Activated naive CD4-positive, alpha-beta T cell treated with anti-CD3 and anti-CD28 coated beads, Interleukin-2, amount 10 ng/mL, durations not matched to agents 7 days and 5 days (primary cell): Measurements from ENCODE around the gene PSG6.
A peak's percentile ranks its signal among the peaks of the same experiment; 100 is the strongest.
"Not testable (repeated sequence)": the region's sequence is repeated elsewhere in the genome, so short reads cannot be mapped to it uniquely, and the experiment has no call there.

ENCODE experiments used
- CTCF ChIA-PET: fragments of 350-600 bp; sonication (Branson Sonifier 250); formaldehyde crosslinking; loops from one replicate; lab custom pipeline; 2021; ENCODE audit warnings: antibody characterized with exemption; lab: Charles Lee
- DNase-seq: peaks from one replicate; pipeline ENCODE4 v3.0.0-alpha.2; 2020
- H3K27ac Mint-ChIP-seq: one replicate; pipeline ENCODE4 v1.8.0; 2021; ENCODE audit warnings: mild to moderate bottlenecking, moderate library complexity, mixed read lengths
- H3K27me3 Mint-ChIP-seq: one replicate; pipeline ENCODE4 v1.8.0; 2021; ENCODE audit warnings: mild to moderate bottlenecking, mixed read lengths
- H3K36me3 Mint-ChIP-seq: one replicate; pipeline ENCODE4 v1.8.0; 2021; ENCODE audit warnings: mixed read lengths
- H3K4me1 Mint-ChIP-seq: one replicate; pipeline ENCODE4 v1.8.0; 2021; ENCODE audit warnings: mixed read lengths
- H3K4me3 Mint-ChIP-seq: one replicate; pipeline ENCODE4 v1.8.0; 2021; ENCODE audit warnings: mild to moderate bottlenecking, moderate library complexity, mixed read lengths
- H3K9me3 Mint-ChIP-seq: one replicate; pipeline ENCODE4 v1.8.0; 2021; ENCODE audit warnings: mixed read lengths

PSG6 gene

GRCh38 chr19:42920971-42921370 lies 3.3 kb upstream of the PSG6 start:
- H3K27ac Mint-ChIP-seq, H3K4me1 Mint-ChIP-seq, CTCF ChIA-PET: not testable (repeated sequence)

GRCh38 chr19:42919757-42920079 lies 2.0 kb upstream of the PSG6 start:
- CTCF ChIA-PET = no interaction called here

More at GRCh38 chr19:42920971-42921370, 3.3 kb upstream of the PSG6 start:
- not testable (repeated sequence) for H3K4me3 Mint-ChIP-seq, H3K27me3 Mint-ChIP-seq, H3K36me3 Mint-ChIP-seq, H3K9me3 Mint-ChIP-seq, DNase-seq

GRCh38 chr19:42919070-42919756 lies 1.5 kb upstream of the PSG6 start:
- H3K9me3 Mint-ChIP-seq, H3K36me3 Mint-ChIP-seq, H3K27ac Mint-ChIP-seq, DNase-seq, CTCF ChIA-PET, H3K27me3 Mint-ChIP-seq, H3K4me1 Mint-ChIP-seq, H3K4me3 Mint-ChIP-seq: not testable (repeated sequence)

More at GRCh38 chr19:42919757-42920079, 2.0 kb upstream of the PSG6 start:
- DNase-seq = no peak
- no peak overlapping the region for H3K27ac Mint-ChIP-seq
- H3K27me3 Mint-ChIP-seq = no peaks in the 10 kb centered on the region
- no peaks in the 10 kb centered on the region for H3K36me3 Mint-ChIP-seq
- no peaks in the 10 kb centered on the region for H3K4me1 Mint-ChIP-seq
- no peaks in the 10 kb centered on the region for H3K9me3 Mint-ChIP-seq
- H3K4me3 Mint-ChIP-seq = no peak overlapping the region

- CTCF ChIA-PET, H3K4me1 Mint-ChIP-seq, DNase-seq, H3K4me3 Mint-ChIP-seq, H3K27ac Mint-ChIP-seq, H3K27me3 Mint-ChIP-seq, H3K9me3 Mint-ChIP-seq, H3K36me3 Mint-ChIP-seq: not testable (repeated sequence)
Observed at GRCh38 chr19:42918377-42919069, 829 bp upstream of the PSG6 start.

GRCh38 chr19:42916931-42917330 lies 763 bp downstream of the PSG6 start:
- H3K4me3 Mint-ChIP-seq, H3K27ac Mint-ChIP-seq, H3K9me3 Mint-ChIP-seq, CTCF ChIA-PET, H3K36me3 Mint-ChIP-seq, DNase-seq, H3K27me3 Mint-ChIP-seq, H3K4me1 Mint-ChIP-seq: not testable (repeated sequence)

- H3K36me3 Mint-ChIP-seq, H3K27me3 Mint-ChIP-seq, CTCF ChIA-PET, H3K4me1 Mint-ChIP-seq, H3K27ac Mint-ChIP-seq, DNase-seq, H3K4me3 Mint-ChIP-seq, H3K9me3 Mint-ChIP-seq: not testable (repeated sequence)
Observed at GRCh38 chr19:42913516-42913915, 4.2 kb downstream of the PSG6 start.

DNA sequence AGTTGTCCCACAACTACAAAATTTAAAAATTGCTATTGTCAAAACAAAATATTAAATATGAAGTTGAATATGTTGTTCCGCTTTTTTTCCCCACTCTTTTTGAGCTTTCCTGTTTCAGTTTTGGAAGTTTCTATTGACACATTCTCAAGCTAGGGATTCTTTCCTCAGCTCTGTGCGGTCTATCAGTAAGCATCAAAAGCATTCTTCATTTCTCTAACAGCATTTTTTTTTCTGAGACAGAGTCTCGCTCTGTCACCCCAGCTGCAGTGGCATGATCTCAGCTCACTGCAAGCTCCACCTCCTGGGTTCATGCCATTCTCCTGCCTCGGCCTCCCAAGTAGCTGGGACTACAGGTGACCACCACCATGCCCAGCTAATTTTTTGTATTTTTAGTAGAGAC lies 4.8 kb downstream of the PSG6 start:
- H3K27me3 Mint-ChIP-seq, CTCF ChIA-PET, H3K36me3 Mint-ChIP-seq, H3K9me3 Mint-ChIP-seq, DNase-seq, H3K27ac Mint-ChIP-seq, H3K4me3 Mint-ChIP-seq, H3K4me1 Mint-ChIP-seq: not testable (repeated sequence)

- H3K27me3 Mint-ChIP-seq, H3K4me3 Mint-ChIP-seq, DNase-seq, H3K27ac Mint-ChIP-seq, CTCF ChIA-PET, H3K4me1 Mint-ChIP-seq, H3K9me3 Mint-ChIP-seq, H3K36me3 Mint-ChIP-seq: not testable (repeated sequence)
Observed at GRCh38 chr19:42911731-42912130, 6.0 kb downstream of the PSG6 start.

GRCh38 chr19:42906162-42906561 lies 11.5 kb downstream of the PSG6 start:
- H3K9me3 Mint-ChIP-seq, H3K36me3 Mint-ChIP-seq, CTCF ChIA-PET, DNase-seq, H3K4me1 Mint-ChIP-seq, H3K27me3 Mint-ChIP-seq, H3K4me3 Mint-ChIP-seq, H3K27ac Mint-ChIP-seq: not testable (repeated sequence)

DNA sequence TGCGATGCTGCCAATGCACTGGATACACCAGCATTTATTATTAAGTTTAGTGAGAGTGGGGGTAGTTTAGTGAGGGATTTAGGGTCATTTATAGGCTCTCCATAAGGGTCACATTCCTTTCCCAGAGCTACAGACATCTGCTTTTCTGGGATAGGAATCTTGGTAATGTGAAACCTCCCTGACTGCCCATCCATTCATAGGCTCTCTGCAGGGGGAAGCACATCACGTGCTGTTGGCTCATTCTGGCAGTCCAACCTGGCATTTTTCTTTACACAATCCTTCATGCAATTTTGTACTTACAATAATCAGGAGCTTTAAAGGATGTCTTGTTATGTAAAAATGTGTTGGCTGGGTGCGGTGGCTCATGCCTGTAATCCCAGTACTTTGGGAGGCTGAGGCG lies 17.1 kb downstream of the PSG6 start:
- H3K27ac Mint-ChIP-seq, H3K4me1 Mint-ChIP-seq, H3K27me3 Mint-ChIP-seq, H3K36me3 Mint-ChIP-seq, H3K9me3 Mint-ChIP-seq, H3K4me3 Mint-ChIP-seq, DNase-seq, CTCF ChIA-PET: not testable (repeated sequence)

GRCh38 chr19:42899674-42900073 lies 18.0 kb downstream of the PSG6 start:
- H3K27ac Mint-ChIP-seq, H3K36me3 Mint-ChIP-seq, H3K4me1 Mint-ChIP-seq, CTCF ChIA-PET, H3K4me3 Mint-ChIP-seq, DNase-seq, H3K27me3 Mint-ChIP-seq, H3K9me3 Mint-ChIP-seq: not testable (repeated sequence)

- CTCF ChIA-PET, H3K36me3 Mint-ChIP-seq, H3K4me1 Mint-ChIP-seq, H3K4me3 Mint-ChIP-seq, DNase-seq, H3K27me3 Mint-ChIP-seq, H3K9me3 Mint-ChIP-seq: not testable (repeated sequence)
- H3K27ac Mint-ChIP-seq = peak overlapping the region; percentile 60
Observed at GRCh38 chr19:42899110-42899509, 18.6 kb downstream of the PSG6 start.

DNA sequence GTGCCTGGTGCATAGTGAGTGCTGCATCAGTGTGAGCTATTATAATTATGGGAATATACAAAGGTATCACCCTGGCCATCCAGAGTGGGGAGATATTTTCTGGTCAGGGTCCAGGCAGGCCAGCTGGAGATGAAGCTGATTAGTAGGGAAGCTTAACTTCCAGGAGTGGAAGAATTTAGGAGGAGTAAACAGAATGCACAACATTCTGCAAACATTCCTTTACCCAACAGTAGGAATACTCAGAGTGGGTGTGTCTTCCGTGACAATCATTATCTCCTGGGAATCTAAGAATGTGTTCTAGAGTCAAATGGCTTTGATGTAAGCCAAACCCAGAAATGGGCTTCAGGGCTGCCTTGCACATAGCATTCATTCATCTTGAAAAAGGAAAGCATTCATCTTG lies 19.0 kb downstream of the PSG6 start:
- H3K4me3 Mint-ChIP-seq, H3K36me3 Mint-ChIP-seq, H3K27ac Mint-ChIP-seq, DNase-seq, H3K27me3 Mint-ChIP-seq, H3K4me1 Mint-ChIP-seq, H3K9me3 Mint-ChIP-seq: not testable (repeated sequence)
- CTCF ChIA-PET = interaction anchor here (0.6 kb wide), 1 partner anchor 109 kb away, joined by 4 read pairs; no protein-coding TSS in a partner anchor

DNA sequence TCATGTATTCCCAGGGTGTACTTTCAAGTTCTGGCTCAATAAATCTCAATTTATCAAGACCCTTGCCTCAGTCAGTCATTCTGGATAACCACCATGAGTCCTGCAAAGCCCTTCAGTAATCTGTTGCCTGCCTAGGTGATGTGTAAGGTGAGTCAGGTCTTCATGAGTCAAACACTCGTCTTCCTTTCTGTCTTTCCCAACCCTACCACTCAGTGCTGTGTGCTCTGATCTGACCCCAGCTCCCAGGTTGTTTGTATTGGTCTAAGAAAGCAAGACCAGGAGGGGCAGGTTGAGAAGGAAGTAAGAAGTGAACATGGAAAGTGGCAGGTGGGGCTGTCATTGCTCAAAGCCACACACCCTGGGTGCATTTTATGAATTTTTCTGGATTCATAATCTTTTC lies 20.0 kb downstream of the PSG6 start:
- H3K27me3 Mint-ChIP-seq, CTCF ChIA-PET, H3K4me1 Mint-ChIP-seq, H3K27ac Mint-ChIP-seq, H3K36me3 Mint-ChIP-seq, DNase-seq, H3K9me3 Mint-ChIP-seq, H3K4me3 Mint-ChIP-seq: not testable (repeated sequence)

- H3K4me3 Mint-ChIP-seq, DNase-seq, H3K9me3 Mint-ChIP-seq, H3K27ac Mint-ChIP-seq, H3K4me1 Mint-ChIP-seq, H3K36me3 Mint-ChIP-seq, H3K27me3 Mint-ChIP-seq: not testable (repeated sequence)
- CTCF ChIA-PET = interaction anchor here (0.6 kb wide), 1 partner anchor 1702 kb away, joined by 3 read pairs; no protein-coding TSS in a partner anchor
Observed at GRCh38 chr19:42890446-42890845, 27.2 kb downstream of the PSG6 start.
